Upper lobe of right lung (tissue), 1 donor: Measurements from ENCODE around the gene ISOC1. TPM values are rescaled to one million over a fixed set of nuclear protein-coding genes. Genes with fewer than 3 reads are reported as not detected.

Source experiments
- ATAC-seq: fragments of 200-7000 bp; cut with Tn5 transposase; one replicate; pipeline ENCODE4 v1.9.1; 2020; ENCODE audit warnings: mild to moderate bottlenecking, moderate library complexity
- DNase-seq: peaks from one replicate; pipeline ENCODE4 v3.0.0-alpha.2; 2020
- H3K27ac ChIP-seq: fragments of 200-600 bp; one replicate; pipeline ENCODE4 v1.8.0; 2022
- H3K27me3 ChIP-seq: fragments of 200-600 bp; one replicate; pipeline ENCODE4 v1.8.0; 2022; ENCODE audit warnings: mild to moderate bottlenecking
- H3K36me3 ChIP-seq: fragments of 200-600 bp; one replicate; pipeline ENCODE4 v1.8.0; 2022
- H3K4me1 ChIP-seq: fragments of 200-600 bp; one replicate; pipeline ENCODE4 v1.8.0; 2022
- H3K4me3 ChIP-seq: fragments of 200-600 bp; one replicate; pipeline ENCODE4 v1.8.0; 2022; ENCODE audit warnings: mild to moderate bottlenecking
- H3K9me3 ChIP-seq: fragments of 200-600 bp; one replicate; pipeline ENCODE4 v1.8.0; 2022
- CTCF ChIP-seq: fragments of 200-600 bp; IDR thresholded peaks from one replicate; pipeline ENCODE4 v1.8.0; 2022; ENCODE audit warnings: antibody characterized with exemption
- intact Hi-C: fragments of 100-400 bp; cut with DNase I; formaldehyde crosslinking; loops from one replicate; pipeline ENCODE4 v1.11.0; 2022
- total RNA-seq: library from RNA; stranded (reverse); fragmentation: NEBNext Ultra II Directional; extraction: Animal tissue kit (Norgen Biotek cat#: 25700); gene quantifications from one replicate; pipeline ENCODE4 v1.2.1, GENCODE V29; 2021
- donor health status: DM: no; HTN: yes; CAD: no; lungs with severe emphysema.

The ISOC1 gene
- total RNA-seq, 1 donor from 2014 or later = 22.0 TPM

DNA sequence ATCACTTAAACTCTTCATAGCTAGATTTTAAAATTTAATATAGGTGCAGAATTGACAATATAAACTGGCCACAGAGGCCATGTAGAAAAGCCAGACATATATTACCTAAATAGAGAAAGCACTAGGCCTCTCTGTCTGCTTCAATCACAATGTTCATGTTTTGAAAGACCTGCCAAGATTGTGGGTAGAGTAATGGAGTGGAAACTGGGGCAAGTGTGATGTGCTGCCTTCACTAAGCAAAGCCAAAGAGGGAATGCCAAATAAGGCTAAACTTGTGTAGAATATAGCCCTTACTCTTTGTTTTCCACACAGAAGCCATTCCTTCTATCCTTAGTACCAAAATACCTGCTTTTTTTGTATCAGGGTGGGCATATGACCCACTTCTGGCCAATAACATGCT, 15.1 kb upstream of the ISOC1 start:
- H3K4me3 ChIP-seq = no peak overlapping the region
- H3K27ac ChIP-seq = no peak overlapping the region
- no peaks in the 10 kb centered on the region for H3K9me3 ChIP-seq
- DNase-seq (no peak), ATAC-seq (no peak)
- H3K4me1 ChIP-seq = no peaks in the 10 kb centered on the region
- TF ChIP-seq CTCF = no peak
- H3K36me3 ChIP-seq = no peaks in the 10 kb centered on the region
- intact Hi-C loops = no loop called here
- no peaks in the 10 kb centered on the region for H3K27me3 ChIP-seq

- ATAC-seq = no peak
Observed at GRCh38 chr5:129080766-129081165, 13.8 kb upstream of the ISOC1 start.

GRCh38 chr5:129082225-129083136, 12.1 kb upstream of the ISOC1 start:
- Histone ChIP-seq H3K9me3 (no peaks in the 10 kb centered on the region), H3K4me3 (no peak overlapping the region), H3K36me3 (no peaks in the 10 kb centered on the region), H3K4me1 (no peaks in the 10 kb centered on the region), H3K27ac (no peak overlapping the region), H3K27me3 (no peaks in the 10 kb centered on the region)
- DNase-seq (no peak), ATAC-seq (no peak)
- intact Hi-C loops = no loop called here
- TF ChIP-seq CTCF = no peak

More at GRCh38 chr5:129080766-129081165, 13.8 kb upstream of the ISOC1 start:
- no peak overlapping the region for H3K4me3 ChIP-seq
- no peak overlapping the region for H3K27ac ChIP-seq
- intact Hi-C loops = no loop called here
- DNase-seq = no peak
- H3K9me3 ChIP-seq = no peaks in the 10 kb centered on the region
- H3K27me3 ChIP-seq = no peaks in the 10 kb centered on the region
- H3K4me1 ChIP-seq = no peaks in the 10 kb centered on the region
- no peaks in the 10 kb centered on the region for H3K36me3 ChIP-seq
- no peak for TF ChIP-seq CTCF

DNA sequence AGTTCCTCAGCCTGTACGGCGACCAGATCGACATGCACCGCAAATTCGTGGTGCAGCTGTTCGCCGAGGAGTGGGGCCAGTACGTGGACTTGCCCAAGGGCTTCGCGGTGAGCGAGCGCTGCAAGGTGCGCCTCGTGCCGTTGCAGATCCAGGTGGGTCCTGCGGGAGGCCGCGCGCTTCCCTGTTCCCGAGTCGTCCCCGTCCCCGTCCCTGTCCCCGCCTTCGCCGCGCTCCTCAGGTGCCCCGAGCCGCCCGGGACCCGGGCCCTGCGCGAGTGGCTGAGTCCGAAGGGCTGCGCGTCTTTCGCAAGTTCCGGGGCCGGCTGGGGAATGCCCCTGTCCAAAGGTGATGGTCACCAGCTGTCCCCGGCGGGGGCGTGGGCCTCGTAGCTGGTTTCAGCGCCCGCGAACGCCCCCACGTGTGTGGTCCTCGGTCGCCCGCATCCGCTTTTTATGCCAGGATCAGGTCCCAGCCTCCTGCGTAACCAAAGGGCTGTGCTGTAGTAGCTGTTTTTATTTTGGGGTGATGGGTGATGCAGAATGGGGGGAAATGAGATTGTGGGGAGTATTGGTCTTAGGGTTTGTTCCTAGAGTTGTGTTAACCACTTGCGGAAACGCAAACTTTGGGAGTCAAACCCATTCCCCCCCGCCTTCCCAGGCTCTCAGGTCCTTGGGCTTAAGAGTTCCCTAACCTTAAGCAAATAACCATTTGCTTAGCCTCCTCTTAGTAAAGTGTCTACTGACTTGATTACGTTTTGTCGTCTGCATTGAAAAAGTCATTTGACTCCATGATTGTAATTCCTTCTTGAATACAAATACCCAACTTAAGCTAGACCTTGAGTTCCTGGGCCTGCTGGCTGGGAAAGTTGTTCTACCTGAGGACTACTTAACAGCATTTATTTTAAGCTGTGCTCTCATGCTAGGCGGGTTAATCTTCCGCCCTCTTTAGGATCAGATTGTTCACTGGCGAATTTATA, 663 bp downstream of the ISOC1 start:
- ATAC-seq = peak; percentile 71

More for the DNA sequence above, 663 bp downstream of the ISOC1 start:
- peak overlapping the region; percentile 83 for H3K4me3 ChIP-seq
- intact Hi-C loops = no loop called here
- peak; percentile 91 for DNase-seq
- no peaks in the 10 kb centered on the region for H3K36me3 ChIP-seq
- H3K4me1 ChIP-seq = peaks cover 11% of the 10 kb centered on the region
- peak; percentile 3 for TF ChIP-seq CTCF
- H3K9me3 ChIP-seq = no peaks in the 10 kb centered on the region
- H3K27ac ChIP-seq = peak overlapping the region; percentile 87
- no peaks in the 10 kb centered on the region for H3K27me3 ChIP-seq
